ENCODE data around the gene C10orf95.

- TF ChIP-seq POLR2A (IDR thresholded peaks at IDR 0.05) = no peak
- no peak for TF ChIP-seq CTCF (IDR thresholded peaks at IDR 0.05)
Measured at GRCh38 chr10:102416695-102417094, 34.6 kb downstream of the C10orf95 start.

All from heart left ventricle (tissue), 13 donors.